OCI-LY3 (cell line): ENCODE results near the gene BABAM2.

ENCODE experiments used
- H2AFZ ChIP-seq: fragments of 200-600, 300-600 bp; shearing (Covaris generic); 2 replicates; pipeline ENCODE4 v1.6.0; 2014; ENCODE audit warnings: antibody characterized with exemption, low read depth, low read length
- H3K27ac ChIP-seq: fragments of 200-600, 300-600 bp; sonication (generic); 2 replicates; pipeline ENCODE4 v1.5.1; 2014; ENCODE audit warnings: mild to moderate bottlenecking, low read length, moderate library complexity, mixed read lengths
- H3K27me3 ChIP-seq: fragments of 200-600, 300-600 bp; sonication (generic); 2 replicates; pipeline ENCODE4 v1.6.1; 2014; ENCODE audit warnings: low read depth, low read length, mixed read lengths
- H3K36me3 ChIP-seq: fragments of 200-600, 300-600 bp; sonication (generic); replicated peaks from 2 replicates; pipeline ENCODE3; 2014; ENCODE audit warnings: low read depth, low read length, mixed read lengths
- H3K4me1 ChIP-seq: fragments of 300-600, 200-600 bp; sonication (generic); 2 replicates; pipeline ENCODE4 v1.6.1; 2014; ENCODE audit warnings: low read length, mixed read lengths
- H3K4me2 ChIP-seq: fragments of 200-600, 300-600 bp; sonication (generic); 2 replicates; pipeline ENCODE4 v1.6.1; 2014; ENCODE audit warnings: low read length, mixed read lengths
- H3K4me3 ChIP-seq: fragments of 300-600, 200-600 bp; sonication (generic); 2 replicates; pipeline ENCODE4 v1.5.1; 2014; ENCODE audit warnings: antibody characterized with exemption, mild to moderate bottlenecking, low read length, moderate library complexity
- H3K79me2 ChIP-seq: fragments of 300-600, 200-600 bp; shearing (Covaris generic); 2 replicates; pipeline ENCODE4 v1.6.1; 2014; ENCODE audit warnings: mild to moderate bottlenecking, low read length, mixed read lengths
- H3K9ac ChIP-seq: fragments of 300-600, 200-600 bp; shearing (Covaris generic); 2 replicates; pipeline ENCODE4 v1.6.0; 2014; ENCODE audit warnings: mild to moderate bottlenecking, low read length, moderate library complexity
- H3K9me3 ChIP-seq: fragments of 200-600, 300-600 bp; shearing (Covaris generic); 2 replicates; pipeline ENCODE4 v1.6.1; 2014; ENCODE audit warnings: low read length, mixed read lengths; ENCODE audit not compliant: insufficient read depth
- H4K20me1 ChIP-seq: fragments of 200-600, 300-600 bp; sonication (generic); 2 replicates; pipeline ENCODE4 v1.6.1; 2016; ENCODE audit warnings: low read length, mixed read lengths; ENCODE audit not compliant: insufficient read depth
- CTCF ChIP-seq: fragments of 200-600, 300-600 bp; sonication (generic); IDR thresholded peaks from 2 replicates; pipeline ENCODE4 v1.5.1; 2014; ENCODE audit warnings: antibody characterized with exemption, low read length, low read depth
- EZH2phosphoT487 ChIP-seq: fragments of 200-600 bp; shearing (Covaris generic); IDR thresholded peaks from 2 replicates; pipeline ENCODE4 v1.6.1; 2018; ENCODE audit warnings: antibody characterized with exemption, mixed run types, low read depth

The BABAM2 gene

GRCh38 chr2:28274911-28275685 lies 384.6 kb downstream of the BABAM2 start:
- Histone ChIP-seq H2AFZ (no peak overlapping the region), H4K20me1 (no peaks in the 10 kb centered on the region), H3K27me3 (no peaks in the 10 kb centered on the region), H3K9ac (no peak overlapping the region), H3K36me3 (no peaks in the 10 kb centered on the region), H3K9me3 (no peaks in the 10 kb centered on the region), H3K79me2 (no peaks in the 10 kb centered on the region), H3K27ac (no peak overlapping the region), H3K4me2 (no peak overlapping the region), H3K4me1 (peaks cover 22% of the 10 kb centered on the region), H3K4me3 (no peak overlapping the region)
- TF ChIP-seq EZH2phosphoT487, result no peak
- no peak for TF ChIP-seq CTCF

GRCh38 chr2:28276076-28276618 lies 385.6 kb downstream of the BABAM2 start:
- Histone ChIP-seq H2AFZ (no peak overlapping the region), H3K4me1 (peaks cover 20% of the 10 kb centered on the region), H3K79me2 (no peaks in the 10 kb centered on the region), H3K27ac (no peak overlapping the region), H4K20me1 (no peaks in the 10 kb centered on the region), H3K9me3 (no peaks in the 10 kb centered on the region), H3K4me2 (no peak overlapping the region), H3K27me3 (no peaks in the 10 kb centered on the region), H3K9ac (no peak overlapping the region), H3K4me3 (no peak overlapping the region), H3K36me3 (no peaks in the 10 kb centered on the region)
- no peak for TF ChIP-seq CTCF
- TF ChIP-seq EZH2phosphoT487, result no peak

- Histone ChIP-seq H3K9ac (no peak overlapping the region), H2AFZ (no peak overlapping the region), H3K27ac (no peak overlapping the region)
Observed at GRCh38 chr2:28276807-28277206, 386.3 kb downstream of the BABAM2 start.

More at GRCh38 chr2:28276807-28277206, 386.3 kb downstream of the BABAM2 start:
- H3K27me3 ChIP-seq, result no peaks in the 10 kb centered on the region
- H3K4me3 ChIP-seq, result no peak overlapping the region
- H4K20me1 ChIP-seq, result no peaks in the 10 kb centered on the region
- no peaks in the 10 kb centered on the region for H3K9me3 ChIP-seq
- no peak overlapping the region for H3K4me2 ChIP-seq
- no peaks in the 10 kb centered on the region for H3K79me2 ChIP-seq
- peaks cover 13% of the 10 kb centered on the region for H3K4me1 ChIP-seq
- TF ChIP-seq EZH2phosphoT487, result no peak
- TF ChIP-seq CTCF, result no peak
- no peaks in the 10 kb centered on the region for H3K36me3 ChIP-seq
